Suppressor macrophage treated with lipopolysaccharide for 1 hour (primary cell): Measurements from ENCODE around the gene MRPL49.
"Not testable (repeated sequence)": the region's sequence is repeated elsewhere in the genome, so short reads cannot be mapped to it uniquely, and the experiment has no call there.

Experiments used
- DNase-seq, 3 donors: peaks; one replicate each; pipeline ENCODE4 v3.0.0-alpha.2; 2020 to 2022

MRPL49 gene

GRCh38 chr11:65134952-65135632 is 13.0 kb downstream of the MRPL49 start:
- peak; percentile 89 to 93 (median 90) for DNase-seq

GRCh38 chr11:65135633-65136145 is 13.6 kb downstream of the MRPL49 start:
- no peak for DNase-seq

- no peak for DNase-seq
Observed at GRCh38 chr11:65136515-65137096, 14.5 kb downstream of the MRPL49 start.

GRCh38 chr11:65141896-65142494 is 19.9 kb downstream of the MRPL49 start:
- DNase-seq: no peak

GRCh38 chr11:65147352-65148075 is 25.4 kb downstream of the MRPL49 start:
- no peak for DNase-seq

- DNase-seq: no peak
Observed at GRCh38 chr11:65148657-65149056, 26.5 kb downstream of the MRPL49 start.

GRCh38 chr11:65150131-65150508 is 28.0 kb downstream of the MRPL49 start:
- not testable (repeated sequence) for DNase-seq

- peak; percentile 92 to 93 (median 93) for DNase-seq
Observed at GRCh38 chr11:65150509-65151299, 28.6 kb downstream of the MRPL49 start.

GRCh38 chr11:65151331-65151899 is 29.3 kb downstream of the MRPL49 start:
- DNase-seq: peak; percentile 20 to 40 (median 30)

- peak; percentile 36 to 57 (median 42) for DNase-seq
Observed at GRCh38 chr11:65152122-65152521, 30.0 kb downstream of the MRPL49 start.

- DNase-seq: no peak
Observed at GRCh38 chr11:65156256-65156655, 34.1 kb downstream of the MRPL49 start.

- no peak for DNase-seq
Observed at GRCh38 chr11:65156926-65157325, 34.8 kb downstream of the MRPL49 start.

GRCh38 chr11:65157336-65157735 is 35.2 kb downstream of the MRPL49 start:
- peak in 2 of 3 donors; percentile 21 for DNase-seq

GRCh38 chr11:65159012-65159411 is 36.9 kb downstream of the MRPL49 start:
- DNase-seq: no peak

- no peak for DNase-seq
Observed at GRCh38 chr11:65160643-65161042, 38.5 kb downstream of the MRPL49 start.

- DNase-seq: no peak
Observed at GRCh38 chr11:65163684-65164083, 41.6 kb downstream of the MRPL49 start.

GRCh38 chr11:65165410-65166317 is 43.5 kb downstream of the MRPL49 start:
- DNase-seq: no peak

- DNase-seq: no peak
Observed at GRCh38 chr11:65166893-65167292, 44.8 kb downstream of the MRPL49 start.

- DNase-seq: no peak
Observed at GRCh38 chr11:65167656-65168055, 45.5 kb downstream of the MRPL49 start.

- DNase-seq: peak in 1 of 3 donors; percentile 18
Observed at GRCh38 chr11:65169164-65169641, 47.1 kb downstream of the MRPL49 start.

GRCh38 chr11:65170058-65170534 is 48.0 kb downstream of the MRPL49 start, which contains the start of gene SPDYC:
Gene SPDYC (plus strand): TSS chr11:65170233. CDS start chr11:65171358, 1,125 bp downstream.
- no peak for DNase-seq
